HG03060 (cell line): ENCODE measurements around the gene KCNQ1.

Experiments
- ATAC-seq: cut with Tn5 transposase; IDR thresholded peaks from one replicate; pipeline ENCODE4 v1.9.1; 2021; ENCODE audit warnings: low read depth, moderate number of reproducible peaks; ENCODE audit not compliant: unreplicated experiment

KCNQ1 gene

GRCh38 chr11:2748814-2749554 lies 304.2 kb downstream of the KCNQ1 start:
- no peak for ATAC-seq

GRCh38 chr11:2750101-2750681 lies 305.4 kb downstream of the KCNQ1 start:
- no peak for ATAC-seq

- ATAC-seq, result no peak
Measured at GRCh38 chr11:2750682-2751522, 306.1 kb downstream of the KCNQ1 start.

GRCh38 chr11:2751523-2752203 lies 306.9 kb downstream of the KCNQ1 start:
- no peak for ATAC-seq

- ATAC-seq, result no peak
Measured at GRCh38 chr11:2752204-2752770, 307.5 kb downstream of the KCNQ1 start.

GRCh38 chr11:2752923-2753322 lies 308.1 kb downstream of the KCNQ1 start:
- ATAC-seq, result no peak

- no peak for ATAC-seq
Measured at GRCh38 chr11:2754008-2754407, 309.2 kb downstream of the KCNQ1 start.

GRCh38 chr11:2755071-2755470 lies 310.3 kb downstream of the KCNQ1 start:
- ATAC-seq, result no peak

- ATAC-seq, result no peak
Measured at GRCh38 chr11:2758751-2759150, 313.9 kb downstream of the KCNQ1 start.

- no peak for ATAC-seq
Measured at GRCh38 chr11:2759228-2760195, 314.7 kb downstream of the KCNQ1 start.

GRCh38 chr11:2760196-2760871 lies 315.5 kb downstream of the KCNQ1 start:
- ATAC-seq, result no peak

GRCh38 chr11:2761131-2762030 lies 316.6 kb downstream of the KCNQ1 start:
- no peak for ATAC-seq

- ATAC-seq, result no peak
Measured at GRCh38 chr11:2762031-2762380, 317.2 kb downstream of the KCNQ1 start.

GRCh38 chr11:2762451-2762850 lies 317.6 kb downstream of the KCNQ1 start:
- ATAC-seq, result no peak

GRCh38 chr11:2763984-2764383 lies 319.2 kb downstream of the KCNQ1 start:
- no peak for ATAC-seq

- ATAC-seq, result no peak
Measured at GRCh38 chr11:2765491-2765890, 320.7 kb downstream of the KCNQ1 start.

- ATAC-seq, result no peak
Measured at GRCh38 chr11:2766166-2766565, 321.4 kb downstream of the KCNQ1 start.

GRCh38 chr11:2767071-2767470 lies 322.3 kb downstream of the KCNQ1 start:
- ATAC-seq, result no peak
